DND-41 (cell line): ENCODE measurements around the gene DNM2.

Experiments used
- CTCF ChIP-seq: IDR thresholded peaks from 2 replicates; pipeline ENCODE4 v1.5.1; 2012; ENCODE audit warnings: borderline replicate concordance, low read length, moderate library complexity, mild to moderate bottlenecking; ENCODE audit not compliant: poor library complexity, severe bottlenecking; ENCODE audit errors: extremely low read depth
- EZH2 ChIP-seq: IDR thresholded peaks from 3 replicates; pipeline ENCODE4 v1.6.1; 2012; ENCODE audit warnings: borderline replicate concordance, low read depth, mild to moderate bottlenecking, moderate library complexity, low read length, inconsistent platforms; ENCODE audit not compliant: severe bottlenecking

GRCh38 chr19:10717054-10717355 is 874 bp upstream of the DNM2 start:
- no peak for TF ChIP-seq CTCF
- no peak for TF ChIP-seq EZH2
